ENCODE measurements around the gene ERC1.

The ERC1 gene

DNA sequence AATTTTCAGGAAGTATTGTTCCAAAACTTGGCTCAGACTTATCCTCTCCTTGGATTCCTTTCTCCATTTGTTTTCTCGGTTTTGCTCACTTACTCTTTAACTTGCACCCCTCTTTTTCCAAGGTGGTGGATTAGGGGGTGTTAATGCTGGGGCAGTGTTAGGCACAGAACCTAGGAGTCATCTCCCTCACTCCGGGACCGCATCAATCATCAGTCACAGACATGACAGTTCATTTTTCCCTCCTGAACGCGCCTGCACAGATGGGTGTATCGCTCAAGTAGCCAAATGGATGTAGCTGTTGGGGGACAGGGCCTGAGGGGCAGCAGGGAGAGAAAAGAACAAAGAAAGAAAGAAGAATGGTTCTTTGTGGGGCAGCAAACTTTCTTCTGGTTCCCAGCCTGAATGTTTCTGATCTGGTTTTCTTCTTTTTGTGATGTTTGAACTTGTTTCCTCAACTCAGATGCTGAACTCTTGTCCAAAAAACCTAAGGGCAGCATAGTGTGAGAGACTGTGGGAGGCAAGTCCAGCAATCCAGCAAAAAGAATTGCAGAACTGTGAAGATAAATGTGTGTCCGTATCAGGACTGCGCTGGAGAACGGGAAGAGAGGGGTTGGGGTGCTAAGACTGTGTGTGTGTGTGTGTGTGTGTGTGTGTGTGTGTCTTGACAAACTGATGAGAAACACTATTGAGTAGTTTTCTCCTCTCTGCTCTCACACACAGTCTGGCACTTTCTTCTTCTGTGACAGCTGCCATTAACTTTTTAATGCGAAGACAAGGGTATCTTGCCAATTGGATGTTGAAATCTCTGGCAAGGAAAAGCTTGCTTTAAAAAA is 472.3 kb downstream of the ERC1 start:
- DNase-seq = no peak

- DNase-seq = no peak
Observed at GRCh38 chr12:1464925-1465324, 473.9 kb downstream of the ERC1 start.

GRCh38 chr12:1465990-1466389 is 475.0 kb downstream of the ERC1 start:
- no peak for DNase-seq

- DNase-seq = no peak
Observed at GRCh38 chr12:1466481-1467154, 475.6 kb downstream of the ERC1 start.

DNA sequence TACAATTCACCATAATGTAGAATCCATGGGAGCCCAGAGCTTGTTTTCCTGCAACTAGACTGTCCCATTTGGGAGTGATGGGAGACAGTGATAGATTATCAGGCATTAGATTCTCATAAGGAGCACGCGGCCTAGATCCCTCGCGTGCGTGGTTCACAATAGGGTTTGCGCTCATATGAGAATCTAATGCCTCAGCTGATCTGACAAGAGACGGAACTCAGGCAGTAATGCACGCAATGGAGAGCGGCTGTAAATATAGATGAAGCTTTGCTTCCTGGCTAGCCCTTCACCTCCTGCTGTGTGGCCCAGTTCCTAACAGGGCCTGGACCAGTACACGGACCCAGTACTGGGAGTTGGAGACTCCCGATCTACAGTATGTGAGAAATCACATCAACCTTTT is 476.7 kb downstream of the ERC1 start:
- DNase-seq = no peak

- peak in 1 of 2 experiments; percentile 22 for DNase-seq
Observed at GRCh38 chr12:1469070-1469469, 478.0 kb downstream of the ERC1 start.

DNA sequence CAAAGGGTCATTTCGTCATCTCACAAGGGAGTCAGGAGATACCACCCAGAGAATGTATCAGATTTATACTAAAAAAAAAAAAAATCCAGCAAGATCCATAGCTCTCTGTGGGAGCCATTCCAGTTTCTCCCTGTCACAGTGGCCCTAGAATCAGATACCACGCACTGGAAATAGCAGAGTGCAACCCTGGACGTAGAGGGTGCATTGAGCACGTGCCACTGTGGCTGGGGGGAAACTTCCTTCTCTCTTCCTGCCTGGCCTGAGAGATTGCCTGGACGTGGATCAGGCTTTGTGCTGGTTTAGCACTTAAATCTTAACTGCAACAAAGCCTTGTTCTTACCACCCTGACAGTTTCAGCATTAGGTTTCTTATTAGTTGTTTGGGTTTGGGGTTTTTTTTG is 479.0 kb downstream of the ERC1 start:
- no peak for DNase-seq

DNA sequence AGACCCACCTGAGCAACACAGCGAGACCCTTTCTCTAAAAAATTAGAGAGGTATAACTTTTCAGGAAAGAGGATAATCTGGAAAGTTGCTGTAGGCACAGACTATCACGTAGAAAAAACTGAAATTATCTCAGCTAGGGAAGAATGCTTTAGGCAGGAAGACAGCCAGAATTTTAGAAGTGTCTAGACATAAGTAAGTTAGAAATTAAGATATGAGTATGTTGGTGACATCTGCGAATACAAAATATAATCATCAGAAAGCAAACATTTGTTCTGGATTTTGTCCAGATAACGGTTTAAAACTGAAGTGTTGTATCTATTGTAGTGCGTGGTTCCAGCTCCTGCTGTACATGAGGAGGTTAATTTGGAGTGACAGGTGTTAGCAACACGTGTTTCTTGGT is 480.2 kb downstream of the ERC1 start:
- no peak for DNase-seq

DNA sequence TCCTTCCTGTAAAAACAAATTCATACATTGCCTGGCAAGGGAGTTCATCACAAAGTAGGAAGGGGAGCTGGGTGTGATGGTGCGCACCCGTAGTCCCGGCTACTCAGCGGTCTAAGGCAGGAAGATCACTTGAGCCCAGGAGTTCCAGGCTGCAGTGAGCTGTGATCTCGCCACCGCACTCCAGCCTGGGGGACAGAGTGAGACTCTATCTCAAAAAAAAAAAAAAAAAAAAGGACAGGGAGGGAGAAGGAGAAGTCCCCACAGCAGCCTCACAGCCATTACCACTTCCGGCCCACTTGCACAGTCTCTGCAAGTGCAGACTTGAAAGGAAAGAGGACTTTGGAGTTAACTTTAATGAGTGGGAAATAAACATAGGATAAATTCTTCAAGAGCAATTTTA is 482.4 kb downstream of the ERC1 start:
- no peak for DNase-seq

DNA sequence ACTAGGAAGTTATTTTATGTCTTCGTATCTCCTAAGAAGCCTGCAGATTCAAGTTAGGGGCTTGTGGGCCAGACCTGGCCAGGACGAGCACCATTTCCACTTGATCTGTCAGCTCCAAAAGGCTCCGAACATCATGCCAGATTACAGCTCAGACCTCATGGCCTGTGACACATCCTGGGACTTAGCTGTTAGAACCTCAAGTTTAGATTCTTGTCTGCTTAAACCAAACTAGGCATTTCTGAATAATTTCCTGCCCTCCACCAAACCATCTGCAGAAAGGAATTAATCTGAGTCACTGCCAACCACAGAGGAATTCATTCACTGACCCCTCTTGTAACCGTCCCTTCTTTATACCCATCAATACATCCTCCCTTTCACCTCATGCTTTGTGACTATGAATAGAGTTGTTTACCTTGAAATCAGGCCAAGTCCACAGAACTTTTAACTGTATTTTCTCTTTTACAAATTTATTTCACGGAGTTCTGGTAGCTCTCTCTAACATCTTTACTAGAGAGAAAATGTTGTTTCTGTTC is 483.1 kb downstream of the ERC1 start:
- DNase-seq = peak; percentile 6 to 10

DNA sequence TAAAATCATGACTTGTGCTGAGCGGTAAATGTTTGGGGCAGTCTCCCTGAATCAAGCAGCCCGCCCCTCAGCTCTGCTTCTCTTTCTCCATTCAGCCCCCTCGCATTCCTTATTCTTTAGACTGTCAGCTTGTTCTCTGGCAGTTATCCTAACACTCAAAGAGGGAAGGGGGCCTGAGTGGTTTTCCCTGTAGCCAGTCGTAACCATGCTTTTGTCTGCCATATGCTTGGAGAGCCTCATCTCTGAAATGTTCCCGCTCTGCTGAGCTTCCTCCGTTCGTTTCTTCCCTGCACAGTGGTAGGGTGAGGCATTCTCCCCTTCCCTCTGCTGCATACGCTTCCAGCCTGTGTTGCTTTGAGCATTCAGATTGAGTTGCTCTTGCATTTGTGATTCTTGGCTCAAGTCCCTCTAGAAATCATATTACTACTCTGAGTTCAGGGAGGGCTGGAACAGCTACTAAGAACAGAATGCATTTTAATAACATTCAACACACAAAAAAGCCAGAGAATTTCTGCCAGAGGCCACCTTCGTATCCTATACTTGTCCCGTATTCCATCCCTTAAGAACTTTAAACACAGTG is 483.6 kb downstream of the ERC1 start:
- peak; percentile 16 to 18 for DNase-seq

DNA sequence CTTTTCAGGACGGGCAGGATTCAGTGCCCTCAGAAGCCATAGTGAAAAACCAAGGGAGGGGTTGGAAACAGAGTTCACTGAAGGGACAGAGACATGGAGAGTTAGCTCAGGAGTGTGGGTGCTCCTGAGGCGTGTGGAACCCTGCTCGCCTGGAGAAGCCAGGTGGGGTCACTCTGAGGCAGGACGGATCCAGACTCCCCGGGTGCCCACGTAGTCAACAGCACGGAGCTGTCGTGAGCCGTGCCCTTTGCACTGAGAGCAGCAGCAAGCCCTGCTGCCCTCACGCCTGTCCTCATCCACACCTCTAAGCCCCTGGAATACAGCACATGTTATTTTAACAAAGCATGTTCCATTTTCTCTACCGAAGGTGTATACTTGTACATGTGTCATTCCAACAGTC is 488.6 kb downstream of the ERC1 start:
- no peak for DNase-seq

DNA sequence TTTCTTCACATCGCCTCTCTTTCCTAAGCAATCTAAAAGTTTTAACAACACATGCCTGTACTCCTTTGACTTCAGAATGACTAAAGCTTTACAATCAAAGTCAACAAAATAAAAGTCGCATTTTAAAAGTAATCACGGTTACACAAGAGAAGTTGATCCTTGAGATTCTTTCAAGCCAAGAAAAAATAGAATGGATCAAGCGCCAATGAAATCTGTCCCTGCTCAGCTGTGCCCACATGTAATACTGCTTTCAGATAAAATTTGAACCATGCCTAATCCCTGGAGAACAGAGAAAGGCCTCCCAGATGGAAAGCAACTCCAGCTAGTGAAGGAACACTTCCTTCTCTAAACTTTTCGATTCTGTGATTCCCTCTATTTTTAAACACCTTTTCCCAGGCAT is 490.3 kb downstream of the ERC1 start:
- DNase-seq = no peak

- DNase-seq = no peak
Observed at GRCh38 chr12:1481906-1482305, 490.9 kb downstream of the ERC1 start.

- DNase-seq = no peak
Observed at GRCh38 chr12:1488908-1489381, 497.9 kb downstream of the ERC1 start.

- DNase-seq = no peak
Observed at GRCh38 chr12:1491983-1492697, 501.1 kb downstream of the ERC1 start.

DNA sequence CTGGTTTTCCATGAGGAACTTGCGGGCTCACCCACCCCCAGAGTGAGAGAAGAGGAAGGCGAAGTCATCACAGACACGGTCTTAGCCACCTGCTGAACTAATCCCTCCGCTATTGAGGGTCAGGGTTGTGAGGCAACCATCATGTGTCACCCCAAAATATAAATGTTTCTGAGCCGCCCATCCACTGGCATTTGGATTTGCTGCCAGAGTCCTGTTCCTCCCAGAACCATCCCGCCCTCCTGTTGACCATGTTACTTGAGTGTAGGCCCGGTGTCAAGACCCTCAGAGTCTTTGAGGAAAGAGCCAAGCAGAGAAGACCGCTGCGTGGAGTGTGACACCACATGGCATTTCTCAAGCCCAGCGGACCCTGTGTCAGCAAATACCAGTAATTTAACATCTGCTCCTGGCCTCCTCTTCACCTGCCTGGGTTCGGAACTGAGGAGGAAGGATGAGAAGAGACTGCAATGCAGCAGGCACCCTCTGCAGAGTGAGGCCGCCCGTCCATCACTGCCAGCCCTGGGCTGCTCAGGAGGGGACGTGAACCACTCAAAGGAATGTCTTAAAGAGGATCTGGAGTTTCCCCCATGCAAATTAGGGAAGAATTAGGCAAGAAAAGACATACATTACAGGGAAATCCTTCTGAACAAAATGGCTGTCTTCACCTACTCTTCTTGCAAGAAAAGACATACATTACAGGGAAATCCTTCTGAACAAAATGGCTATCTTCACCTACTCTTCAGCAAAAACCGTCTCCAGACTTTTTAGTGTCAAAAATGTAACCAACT is 502.9 kb downstream of the ERC1 start:
- no peak for DNase-seq

- DNase-seq = no peak
Observed at GRCh38 chr12:1494856-1495255, 503.8 kb downstream of the ERC1 start.

DNA sequence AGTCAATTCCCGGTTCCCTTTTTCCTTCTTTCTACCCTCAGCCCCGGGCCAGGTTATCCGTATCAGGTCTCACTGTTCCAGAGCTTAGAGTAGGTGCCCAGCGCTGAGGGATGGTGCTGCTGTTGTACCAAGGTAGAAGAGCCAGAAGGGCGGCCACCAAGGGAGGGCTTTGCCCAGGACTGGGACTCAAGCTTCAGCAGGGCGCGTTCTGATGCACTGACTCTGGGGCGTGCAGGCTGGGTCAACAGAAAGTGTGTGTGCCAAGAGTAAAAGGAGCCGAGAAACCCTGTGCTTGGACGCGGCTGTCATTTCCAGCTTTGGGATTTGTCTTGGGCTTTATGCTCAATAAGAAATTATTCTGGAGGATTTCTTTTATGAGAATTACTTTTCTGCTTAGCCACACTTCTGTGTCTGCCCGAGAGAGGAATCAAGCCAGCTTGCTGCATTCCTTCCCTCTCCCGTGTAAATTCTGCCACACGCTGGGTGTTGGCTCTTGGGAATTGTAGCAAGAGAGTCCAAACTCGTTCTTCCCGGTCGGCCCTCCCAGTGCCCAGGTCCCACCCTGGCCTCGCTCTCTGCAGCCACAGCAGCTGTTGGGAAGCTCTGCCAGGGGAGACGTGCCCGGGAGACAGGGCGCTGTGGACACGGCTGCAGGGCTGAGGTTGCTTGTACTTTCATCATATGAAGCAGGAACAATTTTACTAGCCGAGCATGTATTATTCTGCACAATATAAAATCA is 505.3 kb downstream of the ERC1 start:
- peak in 1 of 2 experiments; percentile 39 for DNase-seq

DNA sequence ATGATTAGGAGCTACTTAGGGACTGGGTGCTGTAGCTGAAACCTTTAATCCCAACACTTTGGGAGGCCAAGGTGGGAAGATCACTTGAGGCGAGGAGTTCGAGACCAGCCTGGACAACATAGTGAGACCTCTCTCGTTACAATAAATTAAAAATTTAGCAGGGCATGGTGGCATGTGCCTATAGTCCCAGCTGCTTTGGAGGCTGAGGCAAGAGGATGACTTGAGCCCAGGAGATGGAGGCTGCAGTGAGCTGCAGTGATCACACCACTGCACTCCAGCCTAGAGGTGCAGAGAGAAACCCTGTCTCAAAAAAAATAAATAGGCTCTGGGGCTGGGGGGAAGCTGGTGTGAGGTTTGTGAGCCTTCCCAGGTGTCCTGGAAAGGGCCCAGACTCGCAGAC is 506.1 kb downstream of the ERC1 start:
- DNase-seq = no peak

DNA sequence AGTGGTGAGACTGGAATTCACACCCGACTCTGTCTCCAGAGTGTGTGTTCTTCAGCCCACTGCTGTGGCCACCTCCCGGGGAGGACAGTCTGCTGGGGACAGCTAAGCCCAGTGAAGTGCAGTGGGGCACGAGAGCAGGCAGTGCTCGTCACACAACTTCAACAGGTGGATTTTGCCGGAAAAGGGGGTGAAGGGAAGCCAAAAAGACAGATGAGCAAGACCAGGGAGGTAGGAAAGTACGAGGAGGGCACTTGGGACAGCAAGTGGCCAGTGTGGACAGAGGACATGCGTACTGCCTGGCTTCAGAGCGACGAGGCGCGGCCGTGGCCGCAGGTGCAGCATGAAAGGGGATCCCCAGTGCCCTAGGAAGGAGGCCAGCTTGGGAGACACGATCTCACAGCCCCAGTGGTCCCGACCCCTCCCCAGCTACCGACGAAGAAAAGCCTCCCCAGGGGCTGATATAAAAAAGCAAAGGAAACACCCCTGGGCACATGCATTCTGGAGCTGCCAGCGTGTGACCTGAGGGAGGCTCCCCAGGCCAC is 507.2 kb downstream of the ERC1 start:
- DNase-seq = no peak

Data from SHP77 (cell line).